OCI-LY7 (cell line): Measurements from ENCODE around the gene KRT80.

Source experiments
- CTCF ChIP-seq: fragments of 200-600 bp; sonication (generic); conservative IDR thresholded peaks from 2 replicates; pipeline ENCODE4 v1.5.1; 2014; ENCODE audit warnings: mild to moderate bottlenecking, antibody characterized with exemption, low read length, moderate library complexity, mixed read lengths
- EZH2phosphoT487 ChIP-seq: fragments of 200-600 bp; sonication (generic); IDR thresholded peaks from 2 replicates; pipeline ENCODE4 v1.6.1; 2018; ENCODE audit warnings: low read depth, borderline replicate concordance, mild to moderate bottlenecking, mixed run types, antibody characterized with exemption, low read length, moderate library complexity, mixed read lengths

- TF ChIP-seq CTCF: no peak
- no peak for TF ChIP-seq EZH2phosphoT487
Observed at GRCh38 chr12:52157566-52158150, 34.2 kb downstream of the KRT80 start.
